Mesothelial cell of epicardium (in vitro differentiated cells): ENCODE results near the gene NRIP3. TPM values are rescaled to one million over a fixed set of nuclear protein-coding genes. Genes with fewer than 3 reads are reported as not detected.

Experiments
- DNase-seq, 2 experiments: peaks; one replicate each; pipeline ENCODE4 v3.0.0; 2021; ENCODE audit warnings: low spot score in 2 of 2; ENCODE audit not compliant: unreplicated experiment in 2 of 2
- H3K27ac Mint-ChIP-seq: 2 replicates; pipeline ENCODE4 v1.8.0; 2021; ENCODE audit warnings: mixed read lengths
- H3K27me3 Mint-ChIP-seq: 2 replicates; pipeline ENCODE4 v1.8.0; 2021; ENCODE audit warnings: low read depth, mixed read lengths
- H3K36me3 Mint-ChIP-seq: 2 replicates; pipeline ENCODE4 v1.8.0; 2021; ENCODE audit warnings: mixed read lengths
- H3K4me1 Mint-ChIP-seq: 2 replicates; pipeline ENCODE4 v1.8.0; 2021; ENCODE audit warnings: mixed read lengths
- H3K4me3 Mint-ChIP-seq: 2 replicates; pipeline ENCODE4 v1.8.0; 2021; ENCODE audit warnings: mild to moderate bottlenecking, moderate library complexity, mixed read lengths
- H3K9me3 Mint-ChIP-seq: 2 replicates; pipeline ENCODE4 v1.8.0; 2021; ENCODE audit warnings: mixed read lengths
- total RNA-seq: library from RNA; stranded (reverse); gene quantifications from 3 replicates; pipeline ENCODE4 v1.2.1, GENCODE V29; 2021
- TF ChIP-seq, protein P1 (sequence below): fragments of 200-600 bp; sonication (generic); IDR thresholded peaks from one replicate; pipeline ENCODE4 v1.5.0; 2021; ENCODE audit warnings: antibody characterized with exemption; ENCODE audit not compliant: unreplicated experiment

NRIP3 gene
- total RNA-seq, 1 donor from 2014 or later: 1.5 TPM

- Mint-ChIP-seq H3K4me3 (no peak overlapping the region), H3K4me1 (peaks cover 8% of the 10 kb centered on the region), H3K27ac (no peak overlapping the region), H3K27me3 (peaks cover 67% of the 10 kb centered on the region), H3K36me3 (peaks cover 2% of the 10 kb centered on the region), H3K9me3 (peaks cover 25% of the 10 kb centered on the region)
- no peak for DNase-seq
- TF ChIP-seq, protein P1, sequence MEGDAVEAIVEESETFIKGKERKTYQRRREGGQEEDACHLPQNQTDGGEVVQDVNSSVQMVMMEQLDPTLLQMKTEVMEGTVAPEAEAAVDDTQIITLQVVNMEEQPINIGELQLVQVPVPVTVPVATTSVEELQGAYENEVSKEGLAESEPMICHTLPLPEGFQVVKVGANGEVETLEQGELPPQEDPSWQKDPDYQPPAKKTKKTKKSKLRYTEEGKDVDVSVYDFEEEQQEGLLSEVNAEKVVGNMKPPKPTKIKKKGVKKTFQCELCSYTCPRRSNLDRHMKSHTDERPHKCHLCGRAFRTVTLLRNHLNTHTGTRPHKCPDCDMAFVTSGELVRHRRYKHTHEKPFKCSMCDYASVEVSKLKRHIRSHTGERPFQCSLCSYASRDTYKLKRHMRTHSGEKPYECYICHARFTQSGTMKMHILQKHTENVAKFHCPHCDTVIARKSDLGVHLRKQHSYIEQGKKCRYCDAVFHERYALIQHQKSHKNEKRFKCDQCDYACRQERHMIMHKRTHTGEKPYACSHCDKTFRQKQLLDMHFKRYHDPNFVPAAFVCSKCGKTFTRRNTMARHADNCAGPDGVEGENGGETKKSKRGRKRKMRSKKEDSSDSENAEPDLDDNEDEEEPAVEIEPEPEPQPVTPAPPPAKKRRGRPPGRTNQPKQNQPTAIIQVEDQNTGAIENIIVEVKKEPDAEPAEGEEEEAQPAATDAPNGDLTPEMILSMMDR: no peak
Observed at GRCh38 chr11:9008011-9008550, 4.3 kb upstream of the NRIP3 start.

GRCh38 chr11:9005087-9005486 is 1.3 kb upstream of the NRIP3 start:
- Mint-ChIP-seq H3K27me3 (peaks cover 83% of the 10 kb centered on the region), H3K27ac (no peak overlapping the region), H3K4me1 (peaks cover 8% of the 10 kb centered on the region), H3K36me3 (no peaks in the 10 kb centered on the region), H3K4me3 (peak overlapping the region; percentile 53), H3K9me3 (peaks cover 3% of the 10 kb centered on the region)
- TF ChIP-seq, protein P1: no peak
- no peak for DNase-seq

- Mint-ChIP-seq H3K36me3 (no peaks in the 10 kb centered on the region), H3K9me3 (no peaks in the 10 kb centered on the region), H3K4me1 (peaks cover 8% of the 10 kb centered on the region), H3K4me3 (peak overlapping the region; percentile 53), H3K27ac (no peak overlapping the region), H3K27me3 (peaks cover 84% of the 10 kb centered on the region)
- TF ChIP-seq, protein P1: no peak
- DNase-seq: peak in 1 of 2 experiments; percentile 52
Observed at GRCh38 chr11:9004183-9004926, 554 bp upstream of the NRIP3 start.

DNA sequence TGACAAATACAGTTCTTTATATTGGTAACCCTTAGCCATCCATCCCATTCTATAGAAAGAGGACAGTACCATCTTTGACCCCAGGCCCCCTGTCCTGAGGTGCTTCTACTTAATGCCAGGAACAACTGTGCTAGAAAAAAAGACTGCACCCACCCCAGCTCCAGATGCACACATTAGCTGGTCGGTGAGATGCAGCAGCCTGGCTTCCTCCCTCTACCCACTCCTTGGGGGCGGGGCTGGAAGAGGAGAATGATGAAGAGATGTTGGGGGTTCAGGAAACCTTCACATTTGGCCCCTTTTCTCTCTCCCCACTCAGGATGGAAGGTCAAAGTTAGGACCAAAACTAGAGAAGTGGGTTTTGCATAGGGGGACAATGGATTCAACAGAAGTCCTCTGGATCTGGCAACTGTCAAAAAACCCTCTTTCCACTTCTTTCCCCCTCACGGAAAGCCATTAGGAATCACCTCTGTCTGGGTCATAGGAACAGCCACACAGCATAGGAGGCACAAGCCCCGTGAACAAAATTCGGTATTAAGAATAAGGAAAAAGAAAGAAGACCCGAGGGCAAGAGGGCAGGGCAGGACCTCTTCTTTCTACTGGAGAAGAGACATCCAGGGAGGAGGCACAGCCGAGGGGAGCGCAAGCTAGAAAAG is 755 bp downstream of the NRIP3 start:
- Mint-ChIP-seq H3K4me1 (peaks cover 8% of the 10 kb centered on the region), H3K9me3 (no peaks in the 10 kb centered on the region), H3K27me3 (peaks cover 81% of the 10 kb centered on the region), H3K36me3 (no peaks in the 10 kb centered on the region), H3K4me3 (peak overlapping the region; percentile 58), H3K27ac (no peak overlapping the region)
- TF ChIP-seq, protein P1: no peak
- DNase-seq: no peak

DNA sequence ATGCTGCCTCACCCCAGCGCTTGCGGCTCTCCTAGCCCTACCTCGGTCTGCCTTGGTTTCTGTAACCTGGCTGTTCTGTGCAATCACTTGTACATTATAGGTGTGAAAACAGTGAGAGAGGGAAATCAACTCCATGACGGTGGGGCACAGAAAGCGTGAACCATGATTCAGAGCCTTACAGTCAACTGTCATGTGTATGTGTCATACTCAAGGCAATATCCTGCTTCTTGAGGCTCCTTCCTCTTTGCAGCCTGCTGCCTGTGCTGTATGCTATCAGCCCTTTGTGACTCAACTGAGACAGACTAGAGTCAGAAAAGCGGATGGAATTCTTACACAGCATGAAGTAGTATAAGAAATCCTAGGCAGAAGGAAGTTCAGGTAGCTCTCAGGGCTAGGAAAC is 2.1 kb downstream of the NRIP3 start:
- Mint-ChIP-seq H3K4me1 (peaks cover 8% of the 10 kb centered on the region), H3K36me3 (no peaks in the 10 kb centered on the region), H3K4me3 (no peak overlapping the region), H3K9me3 (no peaks in the 10 kb centered on the region), H3K27me3 (peaks cover 72% of the 10 kb centered on the region), H3K27ac (no peak overlapping the region)
- no peak for DNase-seq
- TF ChIP-seq, protein P1: no peak
